ENCODE measurements around the gene NAT8. TPM values are rescaled to one million over a fixed set of nuclear protein-coding genes. Genes with fewer than 3 reads are reported as not detected.
"Not testable (repeated sequence)": the region's sequence is repeated elsewhere in the genome, so short reads cannot be mapped to it uniquely, and the experiment has no call there.

The NAT8 gene
- total RNA-seq, 4 donors from 2014 or later, result not detected

GRCh38 chr2:73640946-73641766 lies 1.1 kb downstream of the NAT8 start:
- WGBS, 2 donors, result 92 to 93% methylated on average over 15 to 19 of the region's 19 CpGs
- TF ChIP-seq CTCF (IDR thresholded peaks at IDR 0.05) (no peak), POLR2A (IDR thresholded peaks at IDR 0.05) (no peak)
- intact Hi-C loops (cut with DNase I; ENCODE audit: low total_unique reads), result no loop called here
- H3K4me3 ChIP-seq (ENCODE audit: low read depth, poor library complexity, severe bottlenecking), result no peak overlapping the region
- no peak for DNase-seq (ENCODE audit: low spot score in 2 of 2)

GRCh38 chr2:73640511-73640911 lies 1.7 kb downstream of the NAT8 start:
- no peak overlapping the region for H3K4me3 ChIP-seq (ENCODE audit: low read depth, poor library complexity, severe bottlenecking)
- 27 to 43% methylated on average over 1 of the region's 1 CpG for whole genome bisulfite sequencing, 2 donors
- intact Hi-C loops (cut with DNase I; ENCODE audit: low total_unique reads), result no loop called here
- no peak for DNase-seq (ENCODE audit: low spot score in 2 of 2)
- TF ChIP-seq POLR2A (IDR thresholded peaks at IDR 0.05) (no peak), CTCF (IDR thresholded peaks at IDR 0.05) (no peak)

- H3K4me3 ChIP-seq (ENCODE audit: low read depth, poor library complexity, severe bottlenecking), result no peak overlapping the region
- 100% methylated on average over 1 of the region's 1 CpG for WGBS, 2 donors
- intact Hi-C loops (cut with DNase I; ENCODE audit: low total_unique reads), result no loop called here
- no peak for DNase-seq (ENCODE audit: low spot score in 2 of 2)
- TF ChIP-seq POLR2A (IDR thresholded peaks at IDR 0.05) (no peak), CTCF (IDR thresholded peaks at IDR 0.05) (no peak)
These were observed 3.8 kb downstream of the NAT8 start for GRCh38 chr2:73638429-73638828.

- DNase-seq (ENCODE audit: low spot score in 2 of 2); H3K4me3 ChIP-seq (ENCODE audit: low read depth, poor library complexity, severe bottlenecking); intact Hi-C loops (cut with DNase I; ENCODE audit: low total_unique reads): not testable (repeated sequence)
These were observed 5.2 kb downstream of the NAT8 start for GRCh38 chr2:73636977-73637376.

- intact Hi-C loops (cut with DNase I; ENCODE audit: low total_unique reads); H3K4me3 ChIP-seq (ENCODE audit: low read depth, poor library complexity, severe bottlenecking); DNase-seq (ENCODE audit: low spot score in 2 of 2): not testable (repeated sequence)
- 54 to 60% methylated on average over 2 of the region's 2 CpGs for WGBS, 2 donors
These were observed 11.5 kb downstream of the NAT8 start for GRCh38 chr2:73630662-73631266.

GRCh38 chr2:73628493-73628892 lies 13.7 kb downstream of the NAT8 start:
- H3K4me3 ChIP-seq (ENCODE audit: low read depth, poor library complexity, severe bottlenecking); intact Hi-C loops (cut with DNase I; ENCODE audit: low total_unique reads); DNase-seq (ENCODE audit: low spot score in 2 of 2): not testable (repeated sequence)
- 92 to 94% methylated on average over 2 of the region's 2 CpGs for WGBS, 2 donors

GRCh38 chr2:73626237-73626636 lies 16.0 kb downstream of the NAT8 start:
- WGBS, 2 donors, result 45 to 64% methylated on average over 5 of the region's 5 CpGs
- H3K4me3 ChIP-seq (ENCODE audit: low read depth, poor library complexity, severe bottlenecking); DNase-seq (ENCODE audit: low spot score in 2 of 2); intact Hi-C loops (cut with DNase I; ENCODE audit: low total_unique reads): not testable (repeated sequence)

GRCh38 chr2:73624625-73625024 lies 17.6 kb downstream of the NAT8 start:
- intact Hi-C loops (cut with DNase I; ENCODE audit: low total_unique reads); H3K4me3 ChIP-seq (ENCODE audit: low read depth, poor library complexity, severe bottlenecking); DNase-seq (ENCODE audit: low spot score in 2 of 2): not testable (repeated sequence)
- 51 to 68% methylated on average over 8 to 9 of the region's 9 CpGs for WGBS, 2 donors

- H3K4me3 ChIP-seq (ENCODE audit: low read depth, poor library complexity, severe bottlenecking); DNase-seq (ENCODE audit: low spot score in 2 of 2); intact Hi-C loops (cut with DNase I; ENCODE audit: low total_unique reads): not testable (repeated sequence)
These were observed 18.2 kb downstream of the NAT8 start for GRCh38 chr2:73624036-73624435.

GRCh38 chr2:73619925-73620324 lies 22.3 kb downstream of the NAT8 start:
- intact Hi-C loops (cut with DNase I; ENCODE audit: low total_unique reads); H3K4me3 ChIP-seq (ENCODE audit: low read depth, poor library complexity, severe bottlenecking); DNase-seq (ENCODE audit: low spot score in 2 of 2): not testable (repeated sequence)
- 63 to 73% methylated on average over 3 of the region's 3 CpGs for WGBS, 2 donors
